Measurements from ENCODE around the gene DUS2. TPM values are rescaled to one million over a fixed set of nuclear protein-coding genes. Genes with fewer than 3 reads are reported as not detected.
A peak's percentile ranks its signal among the peaks of the same experiment; 100 is the strongest.

The DUS2 gene
- total and polyA plus RNA-seq, 9 of the 15 experiments (the other 6 are each of a cell fraction or from before 2014, with no cell fraction given) = 5.8 to 22.5 (median 20.6) TPM

DNA sequence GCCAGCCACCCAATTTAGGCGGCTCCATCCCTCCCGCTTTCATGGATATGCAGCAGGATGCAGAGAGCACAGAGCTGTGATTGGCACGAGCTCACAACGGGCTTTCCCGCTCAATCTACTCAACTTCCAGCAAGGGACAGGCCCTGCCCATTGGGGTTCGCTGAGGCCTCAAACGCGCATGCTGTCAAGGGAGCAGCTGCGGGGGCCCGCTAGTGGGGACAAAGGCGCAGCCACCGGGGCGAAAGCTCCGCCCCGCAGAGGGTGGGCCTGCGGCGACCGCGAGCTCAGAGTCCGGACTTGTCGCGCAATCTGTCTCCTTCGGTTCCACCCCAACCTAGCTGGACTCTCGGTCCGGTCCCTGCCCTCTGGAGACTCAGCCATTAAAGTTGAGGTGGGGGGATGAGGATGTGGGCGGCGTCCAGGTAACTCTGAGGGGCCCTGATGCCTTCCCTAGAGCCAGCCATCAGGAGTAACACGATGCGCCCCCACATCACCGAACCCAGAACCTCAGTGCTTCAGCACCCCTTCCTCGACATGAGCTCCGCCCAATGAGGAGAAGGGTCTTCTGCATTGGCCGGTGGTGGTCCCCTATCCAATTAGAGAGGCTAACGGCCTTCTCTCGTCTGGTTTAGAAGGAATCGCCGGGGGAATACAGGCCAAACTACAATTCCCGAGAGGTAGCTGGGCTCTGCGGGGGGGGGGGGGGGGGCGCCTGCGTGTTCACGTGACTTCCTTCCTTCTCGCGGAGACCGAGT, 61.6 kb downstream of the DUS2 start (continued):
- TF ChIP-seq SRSF7 (optimal IDR thresholded peaks at IDR 0.05; ENCODE audit: low read depth, low read length) (no peak), NFXL1 (CRISPR knock-in tag; IDR thresholded peaks at IDR 0.05) (no peak), ZNF766 (CRISPR knock-in tag; conservative IDR thresholded peaks at IDR 0.05) (peak; percentile 71), PRPF4 (IDR thresholded peaks at IDR 0.05; ENCODE audit: insufficient read depth, low read depth, low read length, poor library complexity, severe bottlenecking) (no peak), CHD2 (IDR thresholded peaks at IDR 0.05; ENCODE audit: low read depth, low read length) (no peak; the same call in 1 of the 2 replicates), CEBPG (CRISPR knock-in tag; IDR thresholded peaks at IDR 0.05) (peak; percentile 32; the same call in 1 of the 2 replicates), CEBPG (tag; conservative IDR thresholded peaks at IDR 0.05 in 1 of 2, IDR thresholded peaks at IDR 0.05 in 1 of 2) (no peak), PYGO2 (tag; IDR thresholded peaks at IDR 0.05) (no peak), CREBBP (IDR thresholded peaks at IDR 0.05; ENCODE audit: low read depth, low read length) (no peak), ZBTB7A (IDR thresholded peaks at IDR 0.05; ENCODE audit: borderline replicate concordance, control insufficient read depth, low read depth, low read length) (peak; percentile 90; the same call in 1 of the 2 replicates), ZNF263 (CRISPR knock-in tag; IDR thresholded peaks at IDR 0.05; ENCODE audit: borderline replicate concordance) (no peak), PRDM10 (IDR thresholded peaks at IDR 0.05; ENCODE audit: partially characterized antibody) (peak; percentile 49), ETV6 (IDR thresholded peaks at IDR 0.05; ENCODE audit: borderline replicate concordance in 1 of 2, low read depth in 2 of 2, low read length in 1 of 2) (0 out of 4 replicates have a peak, but pooled peaks of 1 of the 2 experiments have one; percentile 40), ETV6 (CRISPR knock-in tag; IDR thresholded peaks at IDR 0.05; ENCODE audit: borderline replicate concordance) (no peak), ATF4 (CRISPR knock-in tag; IDR thresholded peaks at IDR 0.05) (no peak; the same call in 1 of the 2 replicates), KLF6 (CRISPR knock-in tag; IDR thresholded peaks at IDR 0.05; ENCODE audit: borderline replicate concordance) (no peak), RAD21 (CRISPR knock-in tag; conservative IDR thresholded peaks at IDR 0.05 in 1 of 2, IDR thresholded peaks at IDR 0.05 in 1 of 2) (peak; percentile 15 to 45; a peak in 3 of 4 replicates), DMBX1 (CRISPR knock-in tag; IDR thresholded peaks at IDR 0.05; ENCODE audit: borderline replicate concordance) (peak; percentile 85), ZNF24 (IDR thresholded peaks at IDR 0.05) (no peak; the same call in none of the 2 replicates), E2F6 (IDR thresholded peaks at IDR 0.05; ENCODE audit: borderline replicate concordance in 1 of 2, extremely low read depth in 1 of 2, insufficient read depth in 1 of 2, insufficient read length in 1 of 2, low read depth in 1 of 2, low read length in 1 of 2, poor library complexity in 1 of 2, severe bottlenecking in 1 of 2) (peak; percentile 98 to 99), GATA2 (CRISPR knock-in tag; IDR thresholded peaks at IDR 0.05) (no peak)
